Choroid plexus epithelial cell (primary cell): ENCODE results near the gene UNC5A.

Source experiments
- DNase-seq: peaks from one replicate; pipeline ENCODE4 v3.0.0-alpha.2; 2010; ENCODE audit warnings: low read depth
- H3K4me3 ChIP-seq: 2 replicates; pipeline ENCODE4 v1.5.1; 2011; ENCODE audit warnings: low read depth, mild to moderate bottlenecking, control low read depth, low read length, moderate library complexity
- CTCF ChIP-seq: conservative IDR thresholded peaks from 2 replicates; pipeline ENCODE4 v1.5.1; 2011; ENCODE audit warnings: low read depth, mild to moderate bottlenecking, control low read depth, inconsistent platforms, low read length, moderate library complexity

The UNC5A gene

GRCh38 chr5:176890455-176891330, 80.3 kb downstream of the UNC5A start:
- no peak for DNase-seq
- no peak for TF ChIP-seq CTCF
- no peak overlapping the region for H3K4me3 ChIP-seq

GRCh38 chr5:176891331-176891958, 81.1 kb downstream of the UNC5A start:
- no peak overlapping the region for H3K4me3 ChIP-seq
- TF ChIP-seq CTCF, result no peak
- DNase-seq, result no peak

- TF ChIP-seq CTCF, result no peak
- no peak for DNase-seq
- H3K4me3 ChIP-seq, result no peak overlapping the region
These were observed 82.3 kb downstream of the UNC5A start for GRCh38 chr5:176892663-176893062.

GRCh38 chr5:176894298-176894697, 83.9 kb downstream of the UNC5A start:
- no peak for DNase-seq
- H3K4me3 ChIP-seq, result no peak overlapping the region
- TF ChIP-seq CTCF, result no peak

- DNase-seq, result no peak
- no peak overlapping the region for H3K4me3 ChIP-seq
- no peak for TF ChIP-seq CTCF
These were observed 85.5 kb downstream of the UNC5A start for GRCh38 chr5:176895831-176896230.

GRCh38 chr5:176897263-176897662, 86.9 kb downstream of the UNC5A start:
- no peak for TF ChIP-seq CTCF
- DNase-seq, result no peak
- H3K4me3 ChIP-seq, result no peak overlapping the region
